Measurements from ENCODE around the gene SERPINA5. TPM values are rescaled to one million over a fixed set of nuclear protein-coding genes. Genes with fewer than 3 reads are reported as not detected.

Gene SERPINA5
- total RNA-seq, 1 experiment from 2014 or later, result 3.0 TPM

DNA sequence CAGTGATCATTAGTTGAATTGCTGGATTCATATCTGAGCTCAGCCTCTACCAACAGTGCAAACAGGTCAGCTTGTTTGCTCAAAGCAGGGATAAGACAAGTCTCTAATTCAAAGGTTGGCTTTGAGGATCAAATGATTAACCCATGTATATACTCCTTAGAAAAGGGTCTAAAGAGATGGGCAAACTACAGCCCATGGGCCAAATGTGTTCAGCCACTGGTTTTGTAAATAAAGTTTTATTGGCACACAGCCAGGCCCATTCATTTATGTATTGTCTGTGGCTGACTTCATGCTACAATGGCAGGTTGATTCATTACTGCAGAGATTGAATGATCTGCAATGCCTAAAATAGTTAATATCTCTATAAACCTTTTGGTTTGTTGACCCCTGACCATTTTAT, 16.8 kb upstream of the SERPINA5 start (continued):
- TF ChIP-seq CEBPB (IDR thresholded peaks at IDR 0.05; ENCODE audit: low read depth) (no peak), EZH2phosphoT487 (IDR thresholded peaks at IDR 0.05; ENCODE audit: borderline replicate concordance) (no peak), EGR1 (IDR thresholded peaks at IDR 0.05; ENCODE audit: low read depth) (no peak), POLR2AphosphoS5 (IDR thresholded peaks at IDR 0.05; ENCODE audit: low read depth, low read length) (no peak), EZH2 (IDR thresholded peaks at IDR 0.05) (no peak), TCF7L2 (IDR thresholded peaks at IDR 0.05; ENCODE audit: borderline replicate concordance, extremely low read depth, insufficient read depth, insufficient read length) (no peak), POLR2A (IDR thresholded peaks at IDR 0.05; ENCODE audit: borderline replicate concordance, extremely low read depth, insufficient read depth, insufficient read length) (no peak), SRF (IDR thresholded peaks at IDR 0.05; ENCODE audit: low read depth) (no peak), RAD21 (IDR thresholded peaks at IDR 0.05; ENCODE audit: low read depth) (no peak)
- TF ChIP-seq, protein P1, sequence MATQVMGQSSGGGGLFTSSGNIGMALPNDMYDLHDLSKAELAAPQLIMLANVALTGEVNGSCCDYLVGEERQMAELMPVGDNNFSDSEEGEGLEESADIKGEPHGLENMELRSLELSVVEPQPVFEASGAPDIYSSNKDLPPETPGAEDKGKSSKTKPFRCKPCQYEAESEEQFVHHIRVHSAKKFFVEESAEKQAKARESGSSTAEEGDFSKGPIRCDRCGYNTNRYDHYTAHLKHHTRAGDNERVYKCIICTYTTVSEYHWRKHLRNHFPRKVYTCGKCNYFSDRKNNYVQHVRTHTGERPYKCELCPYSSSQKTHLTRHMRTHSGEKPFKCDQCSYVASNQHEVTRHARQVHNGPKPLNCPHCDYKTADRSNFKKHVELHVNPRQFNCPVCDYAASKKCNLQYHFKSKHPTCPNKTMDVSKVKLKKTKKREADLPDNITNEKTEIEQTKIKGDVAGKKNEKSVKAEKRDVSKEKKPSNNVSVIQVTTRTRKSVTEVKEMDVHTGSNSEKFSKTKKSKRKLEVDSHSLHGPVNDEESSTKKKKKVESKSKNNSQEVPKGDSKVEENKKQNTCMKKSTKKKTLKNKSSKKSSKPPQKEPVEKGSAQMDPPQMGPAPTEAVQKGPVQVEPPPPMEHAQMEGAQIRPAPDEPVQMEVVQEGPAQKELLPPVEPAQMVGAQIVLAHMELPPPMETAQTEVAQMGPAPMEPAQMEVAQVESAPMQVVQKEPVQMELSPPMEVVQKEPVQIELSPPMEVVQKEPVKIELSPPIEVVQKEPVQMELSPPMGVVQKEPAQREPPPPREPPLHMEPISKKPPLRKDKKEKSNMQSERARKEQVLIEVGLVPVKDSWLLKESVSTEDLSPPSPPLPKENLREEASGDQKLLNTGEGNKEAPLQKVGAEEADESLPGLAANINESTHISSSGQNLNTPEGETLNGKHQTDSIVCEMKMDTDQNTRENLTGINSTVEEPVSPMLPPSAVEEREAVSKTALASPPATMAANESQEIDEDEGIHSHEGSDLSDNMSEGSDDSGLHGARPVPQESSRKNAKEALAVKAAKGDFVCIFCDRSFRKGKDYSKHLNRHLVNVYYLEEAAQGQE (IDR thresholded peaks at IDR 0.05; ENCODE audit: low read depth), result no peak

DNA sequence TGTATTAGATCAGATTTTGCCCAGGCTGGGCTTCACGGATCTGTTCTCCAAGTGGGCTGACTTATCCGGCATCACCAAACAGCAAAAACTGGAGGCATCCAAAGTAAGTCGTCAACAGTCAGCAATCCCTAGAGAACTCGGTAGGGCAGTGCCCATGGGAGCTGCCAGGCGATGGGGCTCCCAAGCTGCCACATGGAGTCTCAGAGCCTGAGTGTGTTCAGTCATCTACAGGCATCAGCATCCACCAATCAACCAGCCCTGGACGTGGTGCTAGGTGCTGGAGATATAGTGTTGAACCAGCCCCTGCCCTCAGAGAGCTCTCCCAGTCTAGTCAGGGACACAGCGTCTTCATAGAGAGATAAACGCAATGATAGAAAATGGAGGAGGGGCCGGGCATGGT, 13.0 kb upstream of the SERPINA5 start:
- Histone ChIP-seq H3K9me3 (ENCODE audit: control insufficient read depth in 1 of 2, insufficient read depth in 1 of 2, low read depth in 1 of 2, low read length in 2 of 2) (no peaks in the 10 kb centered on the region), H2AFZ (ENCODE audit: low read depth, low read length, poor library complexity, severe bottlenecking) (no peak overlapping the region), H3K27ac (ENCODE audit: low read depth, low read length) (no peak overlapping the region), H3K79me2 (ENCODE audit: insufficient read depth, low read length) (no peaks in the 10 kb centered on the region), H3K27me3 (ENCODE audit: insufficient read depth, low read length) (no peaks in the 10 kb centered on the region), H3K4me3 (replicated peaks in 1 of 2; ENCODE audit: low read depth in 1 of 2, low read length in 2 of 2) (no peak overlapping the region), H3K9ac (ENCODE audit: low read length) (no peak overlapping the region), H3K36me3 (ENCODE audit: control insufficient read depth in 1 of 2, insufficient read depth in 2 of 2, low read length in 2 of 2) (no peaks in the 10 kb centered on the region), H3K4me1 (ENCODE audit: control insufficient read depth in 1 of 2, insufficient read depth in 2 of 2, low read length in 2 of 2) (no peaks in the 10 kb centered on the region), H3K9me2 (ENCODE audit: insufficient read depth) (no peaks in the 10 kb centered on the region), H4K20me1 (ENCODE audit: insufficient read depth) (no peaks in the 10 kb centered on the region), H3K4me2 (ENCODE audit: low read length) (no peak overlapping the region)
- RAD21 ChIA-PET (ENCODE audit: low non-redundant PET in 1 of 2, low total read pairs in 2 of 2, uncharacterized antibody in 2 of 2, unreplicated experiment in 2 of 2), result no interaction called here
- DNase-seq (ENCODE audit: low read depth, low spot score) (no peak), ATAC-seq (no peak)
- CTCF ChIA-PET, result interaction anchor here (0.6 kb wide), 1 partner anchor 584 kb away, joined by 3 read pairs; no protein-coding TSS in a partner anchor
- no TSS peak for BruUV-seq (replicated peaks)
- intact Hi-C loops (cut with micrococcal nuclease), result no loop called here
- POLR2A ChIA-PET, result no interaction called here
- TF ChIP-seq POLR2AphosphoS5 (IDR thresholded peaks at IDR 0.05; ENCODE audit: low read depth, low read length), result no peak
- TF ChIP-seq EZH2 (IDR thresholded peaks at IDR 0.05), result no peak
- no peak for TF ChIP-seq POLR2A (IDR thresholded peaks at IDR 0.05; ENCODE audit: borderline replicate concordance, extremely low read depth, insufficient read depth, insufficient read length)
- TF ChIP-seq JUND (IDR thresholded peaks at IDR 0.05), result no peak
- no peak for TF ChIP-seq FOSL1 (IDR thresholded peaks at IDR 0.05; ENCODE audit: low read depth)
- no peak for TF ChIP-seq SRF (IDR thresholded peaks at IDR 0.05; ENCODE audit: low read depth)
- TF ChIP-seq, protein P2, sequence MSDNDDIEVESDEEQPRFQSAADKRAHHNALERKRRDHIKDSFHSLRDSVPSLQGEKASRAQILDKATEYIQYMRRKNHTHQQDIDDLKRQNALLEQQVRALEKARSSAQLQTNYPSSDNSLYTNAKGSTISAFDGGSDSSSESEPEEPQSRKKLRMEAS (IDR thresholded peaks at IDR 0.05), result no peak
- no peak for TF ChIP-seq CBX3 (IDR thresholded peaks at IDR 0.05; ENCODE audit: low read depth)
- TF ChIP-seq SIN3A (IDR thresholded peaks at IDR 0.05; ENCODE audit: low read depth), result no peak
- TF ChIP-seq, protein P3, sequence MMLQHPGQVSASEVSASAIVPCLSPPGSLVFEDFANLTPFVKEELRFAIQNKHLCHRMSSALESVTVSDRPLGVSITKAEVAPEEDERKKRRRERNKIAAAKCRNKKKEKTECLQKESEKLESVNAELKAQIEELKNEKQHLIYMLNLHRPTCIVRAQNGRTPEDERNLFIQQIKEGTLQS (IDR thresholded peaks at IDR 0.05), result no peak
- TF ChIP-seq YY1 (IDR thresholded peaks at IDR 0.05; ENCODE audit: extremely low read depth, insufficient replicate concordance, low read depth, low read length), result no peak
- no peak for TF ChIP-seq ZFX (IDR thresholded peaks at IDR 0.05)
- no peak for TF ChIP-seq EGR1 (IDR thresholded peaks at IDR 0.05; ENCODE audit: low read depth)
- TF ChIP-seq, protein P4, sequence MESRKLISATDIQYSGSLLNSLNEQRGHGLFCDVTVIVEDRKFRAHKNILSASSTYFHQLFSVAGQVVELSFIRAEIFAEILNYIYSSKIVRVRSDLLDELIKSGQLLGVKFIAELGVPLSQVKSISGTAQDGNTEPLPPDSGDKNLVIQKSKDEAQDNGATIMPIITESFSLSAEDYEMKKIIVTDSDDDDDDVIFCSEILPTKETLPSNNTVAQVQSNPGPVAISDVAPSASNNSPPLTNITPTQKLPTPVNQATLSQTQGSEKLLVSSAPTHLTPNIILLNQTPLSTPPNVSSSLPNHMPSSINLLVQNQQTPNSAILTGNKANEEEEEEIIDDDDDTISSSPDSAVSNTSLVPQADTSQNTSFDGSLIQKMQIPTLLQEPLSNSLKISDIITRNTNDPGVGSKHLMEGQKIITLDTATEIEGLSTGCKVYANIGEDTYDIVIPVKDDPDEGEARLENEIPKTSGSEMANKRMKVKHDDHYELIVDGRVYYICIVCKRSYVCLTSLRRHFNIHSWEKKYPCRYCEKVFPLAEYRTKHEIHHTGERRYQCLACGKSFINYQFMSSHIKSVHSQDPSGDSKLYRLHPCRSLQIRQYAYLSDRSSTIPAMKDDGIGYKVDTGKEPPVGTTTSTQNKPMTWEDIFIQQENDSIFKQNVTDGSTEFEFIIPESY (IDR thresholded peaks at IDR 0.05; ENCODE audit: extremely low read depth, insufficient replicate concordance, low read length), result no peak
- no peak for TF ChIP-seq CEBPB (IDR thresholded peaks at IDR 0.05; ENCODE audit: low read depth)
- TF ChIP-seq SP1 (IDR thresholded peaks at IDR 0.05; ENCODE audit: low read depth), result no peak
